GM18507 (cell line): ENCODE results near the gene SETMAR.
A peak's percentile ranks its signal among the peaks of the same experiment; 100 is the strongest.

ENCODE experiments used
- DNase-seq: peaks from one replicate; pipeline ENCODE4 v3.0.0; 2011; ENCODE audit warnings: low read depth; ENCODE audit not compliant: insufficient read length; ENCODE audit errors: extremely low spot score
- FAIRE-seq: peaks from 2 replicates; lab custom pipeline; 2011; peaks lifted over from hg19 to GRCh38; lab: Jason Lieb, UNC

The SETMAR gene

GRCh38 chr3:4343258-4343657 lies 40.1 kb downstream of the SETMAR start:
- no peak for FAIRE-seq
- DNase-seq, result no peak

DNA sequence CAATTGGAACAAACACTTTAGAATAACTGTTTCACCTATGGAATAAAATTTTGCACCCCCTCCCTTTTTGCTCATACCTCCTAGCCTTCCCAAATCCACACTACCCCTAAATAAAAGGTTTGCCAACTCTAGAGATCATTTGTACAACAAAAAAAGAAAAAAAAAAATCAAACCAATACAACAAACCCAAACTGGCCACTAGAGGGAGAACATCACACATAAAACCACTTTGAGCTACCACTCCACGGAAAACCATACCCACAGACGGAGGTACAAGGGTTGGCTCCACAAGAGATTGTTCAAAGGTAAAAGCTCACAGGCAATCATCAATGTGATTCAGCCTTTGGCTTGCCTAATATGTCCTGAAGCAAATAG lies 47.6 kb downstream of the SETMAR start:
- peak; percentile 80 for FAIRE-seq
- peak; percentile 55 for DNase-seq

- no peak for DNase-seq
- no peak for FAIRE-seq
Measured at GRCh38 chr3:4351164-4351855, 48.1 kb downstream of the SETMAR start.

- DNase-seq, result no peak
- no peak for FAIRE-seq
Measured at GRCh38 chr3:4351872-4352271, 48.7 kb downstream of the SETMAR start.

DNA sequence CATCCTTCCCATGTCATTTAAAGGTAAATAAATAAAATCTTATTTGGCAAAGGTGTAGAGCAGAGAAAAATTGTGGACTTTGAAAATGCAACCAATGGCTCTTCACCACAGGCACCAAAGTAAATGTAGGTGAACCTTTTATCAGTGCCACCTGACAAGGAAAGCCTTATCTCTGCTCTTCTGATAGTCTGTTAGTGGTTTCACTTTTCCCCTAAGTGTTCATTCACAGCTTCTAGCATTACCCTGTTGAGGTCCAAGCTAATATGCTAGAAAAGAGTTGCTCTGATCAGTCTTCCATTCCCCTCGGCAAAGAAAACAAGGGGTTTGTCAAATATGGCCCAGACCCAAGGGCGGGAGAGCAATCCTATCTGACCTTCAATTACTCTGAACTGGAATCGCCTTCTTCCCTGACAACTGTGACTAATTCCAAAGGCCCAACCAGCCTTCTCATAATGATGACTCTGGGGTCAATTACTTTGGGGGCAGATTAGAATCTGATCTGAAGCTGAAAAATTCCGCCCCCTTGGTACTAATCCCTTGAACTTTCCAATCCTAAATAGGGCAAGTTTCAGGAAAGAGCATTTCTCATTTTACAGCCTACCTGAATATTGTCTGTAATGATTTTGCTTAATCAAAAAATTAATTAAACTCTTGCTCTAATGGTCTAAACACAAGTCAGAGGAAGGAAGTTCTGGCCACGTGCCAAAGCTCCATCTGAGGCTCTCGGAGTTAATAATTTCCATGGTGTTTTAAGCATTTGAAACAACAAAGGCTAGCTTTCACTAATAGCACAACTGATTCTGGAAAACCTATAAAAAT lies 52.4 kb downstream of the SETMAR start:
- DNase-seq (no peak), FAIRE-seq (no peak)

GRCh38 chr3:4356220-4356540 lies 53.0 kb downstream of the SETMAR start:
- DNase-seq, result no peak
- no peak for FAIRE-seq

DNA sequence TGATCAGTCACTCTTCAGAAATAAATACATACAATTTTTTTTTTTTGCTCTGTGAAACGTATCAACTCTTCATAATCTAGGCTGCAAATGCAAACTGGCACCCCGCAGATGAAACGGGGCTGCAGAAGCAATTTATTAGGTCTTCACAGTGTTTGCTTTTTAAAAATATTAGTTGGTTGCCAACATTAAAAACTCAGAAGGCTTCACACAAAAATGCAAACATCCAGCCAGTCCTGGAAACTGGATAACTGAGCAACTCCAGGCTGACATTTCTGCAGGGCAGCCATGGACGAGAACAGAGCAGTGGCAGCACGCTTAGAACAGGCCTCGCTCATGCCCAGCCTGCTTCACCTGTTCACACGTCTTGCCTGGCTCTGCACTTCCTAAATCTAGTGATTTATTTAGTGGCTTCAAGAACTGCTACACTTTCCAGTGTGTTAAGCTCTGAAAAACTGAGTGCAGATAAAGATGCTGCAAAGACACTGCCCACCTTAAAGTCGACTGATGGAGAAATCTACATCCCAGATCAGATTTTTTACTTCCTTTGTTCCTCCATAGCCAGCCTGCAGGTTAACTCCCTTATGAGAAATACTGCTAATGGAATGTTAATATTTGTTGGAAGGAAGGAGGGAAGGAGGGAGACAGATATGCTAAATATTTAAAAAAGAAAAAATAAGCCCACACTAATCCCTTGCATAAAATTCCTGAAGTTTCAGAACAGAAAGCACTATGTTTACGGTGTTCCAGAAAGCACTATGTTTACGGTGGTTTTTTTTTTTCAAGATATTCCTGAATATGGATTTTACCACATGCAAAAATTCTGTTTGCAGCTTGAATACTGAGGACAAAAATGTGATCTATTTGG lies 53.6 kb downstream of the SETMAR start:
- no peak for FAIRE-seq
- DNase-seq, result no peak

DNA sequence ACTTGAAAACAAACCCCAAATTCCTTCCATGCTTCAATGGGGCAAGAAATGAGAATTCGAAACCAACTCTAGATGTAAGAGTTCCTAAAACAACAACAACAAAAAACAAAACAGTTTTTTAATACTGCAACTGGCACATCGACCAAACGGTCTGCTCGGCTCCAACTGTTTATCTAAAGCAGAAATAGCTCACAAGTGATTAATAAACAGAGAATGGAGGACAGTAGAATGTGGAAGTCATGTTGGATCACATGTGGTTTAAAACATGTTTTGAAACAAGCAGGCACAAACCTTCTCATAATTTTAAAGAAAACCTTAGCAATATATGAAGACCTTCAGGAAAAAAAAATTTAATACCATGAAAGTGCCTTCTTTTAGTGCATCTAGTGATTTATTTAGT lies 55.1 kb downstream of the SETMAR start:
- no peak for DNase-seq
- no peak for FAIRE-seq

DNA sequence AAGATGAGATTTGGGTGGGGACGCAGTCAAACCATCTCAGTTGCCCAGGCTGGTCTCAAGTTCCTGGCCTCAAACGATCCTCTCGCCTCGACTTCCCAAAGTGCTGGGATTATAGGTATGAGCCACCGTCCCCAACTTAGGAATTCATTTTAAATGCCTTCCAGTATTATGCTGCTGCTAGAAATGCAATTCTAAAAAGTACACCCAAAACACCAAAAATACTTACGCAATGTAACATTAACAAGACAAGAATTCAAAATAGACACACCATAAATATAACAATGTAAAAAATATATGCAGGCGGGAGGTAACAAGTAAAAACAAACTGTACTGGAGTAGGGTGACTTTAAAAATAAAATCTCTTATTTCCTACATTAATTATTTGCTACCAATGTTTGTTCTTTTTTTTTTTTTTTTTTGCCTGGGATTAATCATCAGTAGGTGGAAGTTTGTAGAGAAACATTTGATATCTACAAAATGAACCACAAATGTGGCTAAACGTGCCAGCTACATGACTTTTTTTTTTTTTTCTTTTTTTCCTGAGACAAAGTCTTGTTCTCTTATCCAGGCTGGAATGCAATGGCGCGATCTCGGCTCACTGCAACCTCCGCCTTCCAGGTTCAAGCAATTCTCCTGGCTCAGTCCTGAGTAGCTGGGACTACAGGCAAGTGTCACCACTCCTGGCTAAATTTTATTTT lies 56.8 kb downstream of the SETMAR start:
- DNase-seq (no peak), FAIRE-seq (no peak)

GRCh38 chr3:4360817-4361216 lies 57.6 kb downstream of the SETMAR start:
- no peak for DNase-seq
- no peak for FAIRE-seq

- no peak for DNase-seq
- no peak for FAIRE-seq
Measured at GRCh38 chr3:4362523-4362922, 59.4 kb downstream of the SETMAR start.
